HTR-8/SVneo (cell line): Measurements from ENCODE around the gene PDE4D.
"Not testable (repeated sequence)": the region's sequence is repeated elsewhere in the genome, so short reads cannot be mapped to it uniquely, and the experiment has no call there.

Experiments
- DNase-seq: peaks from one replicate; pipeline ENCODE4 v3.0.0; 2011; ENCODE audit warnings: low spot score, mixed read lengths; ENCODE audit not compliant: insufficient read length
- FAIRE-seq: peaks from 2 replicates; lab custom pipeline; 2011; peaks lifted over from hg19 to GRCh38; lab: Jason Lieb, UNC

PDE4D gene

GRCh38 chr5:59000211-59000610 lies 893.3 kb downstream of the PDE4D start:
- FAIRE-seq (no peak), DNase-seq (no peak)

- no peak for DNase-seq
- no peak for FAIRE-seq
Measured at GRCh38 chr5:58999804-59000203, 893.7 kb downstream of the PDE4D start.

GRCh38 chr5:58998544-58998943 lies 895.0 kb downstream of the PDE4D start:
- DNase-seq, result no peak
- no peak for FAIRE-seq

- not testable (repeated sequence) for DNase-seq, FAIRE-seq
Measured at GRCh38 chr5:58995779-58996178, 897.7 kb downstream of the PDE4D start.

GRCh38 chr5:58993461-58993860 lies 900.1 kb downstream of the PDE4D start:
- DNase-seq (no peak), FAIRE-seq (no peak)

GRCh38 chr5:58988938-58989337 lies 904.6 kb downstream of the PDE4D start:
- FAIRE-seq (no peak), DNase-seq (no peak)

GRCh38 chr5:58987193-58987592 lies 906.3 kb downstream of the PDE4D start:
- FAIRE-seq, result no peak
- DNase-seq, result no peak

GRCh38 chr5:58986281-58986680 lies 907.2 kb downstream of the PDE4D start:
- FAIRE-seq, result no peak

GRCh38 chr5:58985759-58986158 lies 907.8 kb downstream of the PDE4D start:
- FAIRE-seq (no peak), DNase-seq (no peak)

More at GRCh38 chr5:58986281-58986680, 907.2 kb downstream of the PDE4D start:
- DNase-seq, result no peak

GRCh38 chr5:58985311-58985710 lies 908.2 kb downstream of the PDE4D start:
- no peak for DNase-seq
- FAIRE-seq, result no peak

GRCh38 chr5:58983526-58984452 lies 909.7 kb downstream of the PDE4D start:
- no peak for FAIRE-seq
- DNase-seq, result no peak

GRCh38 chr5:58980890-58981289 lies 912.6 kb downstream of the PDE4D start:
- FAIRE-seq, result no peak

GRCh38 chr5:58979090-58979489 lies 914.4 kb downstream of the PDE4D start:
- FAIRE-seq, result no peak
- DNase-seq, result no peak

More at GRCh38 chr5:58980890-58981289, 912.6 kb downstream of the PDE4D start:
- DNase-seq, result no peak

GRCh38 chr5:58974601-58975000 lies 918.9 kb downstream of the PDE4D start:
- FAIRE-seq, result no peak

GRCh38 chr5:58974083-58974482 lies 919.4 kb downstream of the PDE4D start:
- no peak for DNase-seq
- FAIRE-seq, result no peak

More at GRCh38 chr5:58974601-58975000, 918.9 kb downstream of the PDE4D start:
- DNase-seq, result no peak

GRCh38 chr5:58972301-58972700 lies 921.2 kb downstream of the PDE4D start:
- DNase-seq, result no peak
- FAIRE-seq, result no peak

- DNase-seq (no peak), FAIRE-seq (no peak)
Measured at GRCh38 chr5:58970766-58971165, 922.8 kb downstream of the PDE4D start.

- FAIRE-seq (no peak), DNase-seq (no peak)
Measured at GRCh38 chr5:58969795-58970194, 923.7 kb downstream of the PDE4D start.

GRCh38 chr5:58969253-58969652 lies 924.3 kb downstream of the PDE4D start:
- FAIRE-seq (no peak), DNase-seq (no peak)

GRCh38 chr5:58968350-58968749 lies 925.2 kb downstream of the PDE4D start:
- DNase-seq (no peak), FAIRE-seq (no peak)

- DNase-seq (no peak), FAIRE-seq (no peak)
Measured at GRCh38 chr5:58967597-58968281, 925.8 kb downstream of the PDE4D start.
